ENCODE measurements around the gene FBXO17. TPM values are rescaled to one million over a fixed set of nuclear protein-coding genes. Genes with fewer than 3 reads are reported as not detected.

The FBXO17 gene
- total and polyA plus RNA-seq, 2 experiments from 2014 or later: 41.9 to 49.4 TPM

GRCh38 chr19:38900743-38901190 lies 74.8 kb downstream of the FBXO17 start:
- Histone ChIP-seq H3K27me3 (no peaks in the 10 kb centered on the region), H3K79me2 (peaks cover 57% of the 10 kb centered on the region), H2AFZ (peak overlapping the region; percentile 45), H3K4me2 (peak overlapping the region; percentile 81), H3K4me1 (ENCODE audit: insufficient read depth) (peaks cover 11% of the 10 kb centered on the region), H3K36me3 (replicated peaks; ENCODE audit: insufficient read depth, low read depth) (no peaks in the 10 kb centered on the region), H4K20me1 (ENCODE audit: insufficient read depth, poor library complexity, severe bottlenecking) (no peaks in the 10 kb centered on the region), H3K27ac (peak overlapping the region; percentile 95), H3K9me2 (replicated peaks; ENCODE audit: insufficient read depth) (no peaks in the 10 kb centered on the region), H3K4me3 (peak overlapping the region; percentile 35), H3K9me3 (ENCODE audit: low read depth) (no peaks in the 10 kb centered on the region)
- TF ChIP-seq EZH2phosphoT487 (IDR thresholded peaks at IDR 0.05; ENCODE audit: low read depth, severe bottlenecking, unreplicated experiment): no peak
- no peak for TF ChIP-seq EZH2 (IDR thresholded peaks at IDR 0.05; ENCODE audit: borderline replicate concordance)
- TF ChIP-seq CTCF (IDR thresholded peaks at IDR 0.05; ENCODE audit: poor library complexity): no peak
- WGBS (ENCODE audit: low lambda C conversion rate, missing lambda C conversion rate): 30% methylated on average over 3 of the region's 3 CpGs
- DNase-seq (ENCODE audit: low spot score): no peak

GRCh38 chr19:38900202-38900629 lies 75.3 kb downstream of the FBXO17 start:
- 3% methylated on average over 8 of the region's 8 CpGs for WGBS (ENCODE audit: low lambda C conversion rate, missing lambda C conversion rate)
- no peaks in the 10 kb centered on the region for H3K27me3 ChIP-seq
- no peak for TF ChIP-seq CTCF (IDR thresholded peaks at IDR 0.05; ENCODE audit: poor library complexity)
- TF ChIP-seq EZH2phosphoT487 (IDR thresholded peaks at IDR 0.05; ENCODE audit: low read depth, severe bottlenecking, unreplicated experiment): no peak
- no peak for TF ChIP-seq EZH2 (IDR thresholded peaks at IDR 0.05; ENCODE audit: borderline replicate concordance)
- peak overlapping the region; percentile 45 for H2AFZ ChIP-seq
- H3K4me3 ChIP-seq: peak overlapping the region; percentile 35
- no peaks in the 10 kb centered on the region for H3K9me3 ChIP-seq (ENCODE audit: low read depth)
- peaks cover 11% of the 10 kb centered on the region for H3K4me1 ChIP-seq (ENCODE audit: insufficient read depth)
- H3K4me2 ChIP-seq: peak overlapping the region; percentile 81
- DNase-seq (ENCODE audit: low spot score): no peak
- peaks cover 62% of the 10 kb centered on the region for H3K79me2 ChIP-seq
- H3K27ac ChIP-seq: peak overlapping the region; percentile 95
- H3K9me2 ChIP-seq (replicated peaks; ENCODE audit: insufficient read depth): no peaks in the 10 kb centered on the region
- H4K20me1 ChIP-seq (ENCODE audit: insufficient read depth, poor library complexity, severe bottlenecking): no peaks in the 10 kb centered on the region
- H3K36me3 ChIP-seq (replicated peaks; ENCODE audit: insufficient read depth, low read depth): no peaks in the 10 kb centered on the region

- H3K9me2 ChIP-seq (replicated peaks; ENCODE audit: insufficient read depth): no peaks in the 10 kb centered on the region
- H3K27ac ChIP-seq: peak within 1 kb of the TSS; percentile 95
- peaks cover 62% of the 10 kb centered on the region for H3K79me2 ChIP-seq
- peaks cover 11% of the 10 kb centered on the region for H3K4me1 ChIP-seq (ENCODE audit: insufficient read depth)
- peak; percentile 100 for DNase-seq (ENCODE audit: low spot score)
- peak within 1 kb of the TSS; percentile 40 for H3K4me3 ChIP-seq
- H3K9me3 ChIP-seq (ENCODE audit: low read depth): no peaks in the 10 kb centered on the region
- H3K4me2 ChIP-seq: peak within 1 kb of the TSS; percentile 85
- peak within 1 kb of the TSS; percentile 45 for H2AFZ ChIP-seq
- H3K36me3 ChIP-seq (replicated peaks; ENCODE audit: insufficient read depth, low read depth): no peaks in the 10 kb centered on the region
- H3K27me3 ChIP-seq: no peaks in the 10 kb centered on the region
- no peak for TF ChIP-seq EZH2phosphoT487 (IDR thresholded peaks at IDR 0.05; ENCODE audit: low read depth, severe bottlenecking, unreplicated experiment)
- no peak for TF ChIP-seq EZH2 (IDR thresholded peaks at IDR 0.05; ENCODE audit: borderline replicate concordance)
- no peak for TF ChIP-seq CTCF (IDR thresholded peaks at IDR 0.05; ENCODE audit: poor library complexity)
- WGBS (ENCODE audit: low lambda C conversion rate, missing lambda C conversion rate): 1% methylated on average over 56 of the region's 64 CpGs
- no peaks in the 10 kb centered on the region for H4K20me1 ChIP-seq (ENCODE audit: insufficient read depth, poor library complexity, severe bottlenecking)
Observed at GRCh38 chr19:38899447-38900201, 75.9 kb downstream of the FBXO17 start, which contains the start of the genes NFKBIB and SIRT2. Gene NFKBIB, plus strand, starts transcription at chr19:38899969. Its CDS starts 64 bp downstream, at chr19:38900033. Gene SIRT2, minus strand, starts transcription at chr19:38899618. Its CDS starts 97 bp downstream, at chr19:38899521.
